GM23338 (cell line): ENCODE measurements around the gene NCS1. TPM values are rescaled to one million over a fixed set of nuclear protein-coding genes. Genes with fewer than 3 reads are reported as not detected.

Experiments used
- ATAC-seq: fragments of 200-7000 bp; cut with Tn5 transposase; 3 replicates; pipeline ENCODE4 v1.9.1; 2020
- DNase-seq: peaks from one replicate; pipeline ENCODE4 v3.0.0-alpha.2; 2015; ENCODE audit warnings: low spot score
- H2AFZ ChIP-seq: fragments of 200-600 bp; sonication (generic); 2 replicates; pipeline ENCODE4 v1.8.0; 2016; ENCODE audit warnings: antibody characterized with exemption, mild to moderate bottlenecking, moderate library complexity
- H3F3A ChIP-seq: fragments of 200-600 bp; sonication (generic); replicated peaks from 2 replicates; pipeline ENCODE4 v1.8.0; 2017; ENCODE audit warnings: antibody characterized with exemption, mixed run types, low read depth
- H3K27ac ChIP-seq: fragments of 200-600 bp; sonication (generic); 2 replicates; pipeline ENCODE4 v1.6.1; 2016; ENCODE audit warnings: low read depth
- H3K27me3 ChIP-seq: fragments of 200-600 bp; sonication (generic); 2 replicates; pipeline ENCODE4 v1.8.0; 2016; ENCODE audit warnings: mild to moderate bottlenecking, mixed run types, moderate library complexity; ENCODE audit not compliant: insufficient read depth
- H3K36me3 ChIP-seq: fragments of 200-600 bp; sonication (generic); 2 replicates; pipeline ENCODE4 v1.8.0; 2016; ENCODE audit warnings: mild to moderate bottlenecking; ENCODE audit not compliant: insufficient read depth
- H3K4me1 ChIP-seq: fragments of 200-600 bp; sonication (generic); 2 replicates; pipeline ENCODE4 v1.8.0; 2016; ENCODE audit warnings: mild to moderate bottlenecking, moderate library complexity; ENCODE audit not compliant: insufficient read depth
- H3K4me2 ChIP-seq: fragments of 200-600 bp; sonication (generic); 2 replicates; pipeline ENCODE4 v1.7.1; 2017; ENCODE audit warnings: mixed run types
- H3K4me3 ChIP-seq: fragments of 200-600 bp; sonication (generic); 2 replicates; pipeline ENCODE4 v1.6.1; 2016; ENCODE audit warnings: mixed run types
- H3K79me2 ChIP-seq: fragments of 200-600 bp; sonication (generic); replicated peaks from 2 replicates; pipeline ENCODE4 v1.8.0; 2017; ENCODE audit warnings: mild to moderate bottlenecking; ENCODE audit not compliant: insufficient read depth
- H3K9me2 ChIP-seq: fragments of 200-600 bp; sonication (generic); 2 replicates; pipeline ENCODE4 v1.8.0; 2017; ENCODE audit not compliant: insufficient read depth
- H4K20me1 ChIP-seq: fragments of 200-600 bp; sonication (generic); replicated peaks from 2 replicates; pipeline ENCODE4 v1.8.0; 2017; ENCODE audit warnings: mild to moderate bottlenecking; ENCODE audit not compliant: insufficient read depth
- H3K27ac Mint-ChIP-seq: 2 replicates; pipeline ENCODE4 v1.8.0; 2020; ENCODE audit warnings: inconsistent platforms, mild to moderate bottlenecking, moderate library complexity, mixed read lengths
- H3K27me3 Mint-ChIP-seq: 3 replicates; pipeline ENCODE4 v1.8.0; 2022; ENCODE audit warnings: low read depth, mild to moderate bottlenecking, moderate library complexity, mixed read lengths, inconsistent platforms; ENCODE audit not compliant: insufficient read depth, poor library complexity
- H3K36me3 Mint-ChIP-seq: 3 replicates; pipeline ENCODE4 v1.8.0; 2021; ENCODE audit warnings: low read depth, mild to moderate bottlenecking, inconsistent platforms, moderate library complexity, mixed read lengths
- H3K4me1 Mint-ChIP-seq: 3 replicates; pipeline ENCODE4 v1.8.0; 2020; ENCODE audit warnings: mild to moderate bottlenecking, inconsistent platforms, mixed read lengths
- H3K4me3 Mint-ChIP-seq: 3 replicates; pipeline ENCODE4 v1.8.0; 2021; ENCODE audit warnings: moderate library complexity, mild to moderate bottlenecking, inconsistent platforms, mixed read lengths
- H3K9me3 Mint-ChIP-seq: 3 replicates; pipeline ENCODE4 v1.8.0; 2020; ENCODE audit warnings: moderate library complexity, mild to moderate bottlenecking, inconsistent platforms, mixed read lengths
- CREB1 ChIP-seq: fragments of 250-450 bp; sonication (Bioruptor Pico); IDR thresholded peaks from 2 replicates; pipeline ENCODE4 v1.5.0; 2020; ENCODE audit warnings: low read depth, mild to moderate bottlenecking, moderate library complexity
- CTCF ChIP-seq, 2 experiments: fragments of 200-600 bp in 1 of 2; sonication (generic) in 1 of 2; conservative IDR thresholded peaks; 2 replicates each; pipeline versions ENCODE4 v1.5.1 to v1.6.1; 2016 to 2017; ENCODE audit warnings: antibody characterized with exemption in 2 of 2, low read depth in 2 of 2, mild to moderate bottlenecking in 2 of 2, moderate library complexity in 1 of 2
- EZH2 ChIP-seq: fragments of 200-600 bp; sonication (generic); IDR thresholded peaks from one replicate; pipeline ENCODE4 v1.8.0; 2017; ENCODE audit warnings: antibody characterized with exemption, mild to moderate bottlenecking, low read depth; ENCODE audit not compliant: unreplicated experiment
- JUNB ChIP-seq: IDR thresholded peaks from one replicate; pipeline ENCODE4 v1.6.1; 2016; ENCODE audit warnings: antibody characterized with exemption; ENCODE audit not compliant: unreplicated experiment
- NANOG ChIP-seq: IDR thresholded peaks from 2 replicates; pipeline ENCODE4 v1.6.1; 2016; ENCODE audit warnings: antibody characterized with exemption, borderline replicate concordance
- POLR2AphosphoS5 ChIP-seq: IDR thresholded peaks from 2 replicates; pipeline ENCODE4 v1.6.1; 2016; ENCODE audit warnings: antibody characterized with exemption, low read depth
- REST ChIP-seq: IDR thresholded peaks from one replicate; pipeline ENCODE4 v1.6.1; 2018; ENCODE audit warnings: antibody characterized with exemption; ENCODE audit not compliant: unreplicated experiment
- ZNF114 ChIP-seq: fragments of 250-450 bp; sonication (Bioruptor Pico); IDR thresholded peaks from 2 replicates; pipeline ENCODE4 v1.5.0; 2020; ENCODE audit warnings: mild to moderate bottlenecking, moderate library complexity
- ZNF331 ChIP-seq: fragments of 250-450 bp; sonication (Bioruptor Pico); IDR thresholded peaks from 2 replicates; pipeline ENCODE4 v1.5.0; 2020; ENCODE audit warnings: low read depth, mild to moderate bottlenecking, moderate library complexity
- polyA plus RNA-seq: library from polyadenylated mRNA; unstranded; fragments of >200 nt; fragmentation: Nextera tagmentation; extraction: Ambion mirVana; gene quantifications from 2 replicates; pipeline ENCODE4 v1.2.1, GENCODE V29; 2016
- total RNA-seq: library from RNA; depleted of rRNA; stranded (reverse); fragments of >200 nt; shearing (Covaris generic); gene quantifications from 2 replicates; pipeline ENCODE4 v1.2.3, GENCODE V29; 2014
- TF ChIP-seq, protein P1 (sequence below): IDR thresholded peaks from 2 replicates; pipeline ENCODE4 v1.6.1; 2016; ENCODE audit warnings: antibody characterized with exemption

Gene NCS1
- total and polyA plus RNA-seq, 2 experiments from 2014 or later: 8.2 to 34.3 TPM

DNA sequence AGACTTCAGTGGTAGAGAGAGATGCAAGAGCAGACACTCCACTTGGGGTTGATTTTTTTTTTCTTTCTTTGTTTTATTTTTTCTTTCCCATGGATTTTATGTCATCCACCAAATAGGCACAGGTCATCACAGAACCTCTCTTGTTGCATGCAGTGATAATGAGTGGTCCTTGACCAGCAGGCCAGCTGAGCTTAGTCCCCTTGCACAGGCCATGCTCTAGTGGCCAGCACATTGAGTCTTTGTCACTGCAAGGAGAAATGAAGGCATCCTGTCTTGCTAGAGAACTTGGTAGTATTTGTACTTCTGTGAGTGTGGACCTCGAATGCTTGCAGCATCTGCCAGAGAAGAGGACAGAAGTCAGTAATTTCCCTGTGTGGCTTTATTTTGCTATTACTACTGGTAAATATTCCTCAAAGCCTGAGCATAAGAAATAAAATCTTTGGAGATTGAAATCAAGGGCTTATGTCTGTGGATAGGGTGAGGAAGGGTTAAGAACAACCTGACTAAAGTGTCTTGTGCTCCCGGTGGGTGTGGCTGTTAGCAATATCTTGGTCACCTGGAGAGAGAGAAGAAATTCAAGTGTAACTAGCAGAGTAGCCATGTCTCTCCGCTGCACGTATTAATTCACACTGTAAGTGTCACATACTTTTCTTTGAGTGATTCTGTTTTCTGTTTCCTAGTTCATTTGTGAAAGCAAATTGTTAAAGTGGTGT is 45.3 kb upstream of the NCS1 start (continued):
- TF ChIP-seq REST (no peak), ZNF331 (CRISPR knock-in tag) (no peak), JUNB (no peak), ZNF114 (CRISPR knock-in tag) (no peak), NANOG (no peak), CTCF (conservative IDR thresholded peaks at IDR 0.05; ENCODE audit: low read depth in 2 of 2) (no peak), CREB1 (CRISPR knock-in tag) (no peak), EZH2 (no peak)
- TF ChIP-seq, protein P1, sequence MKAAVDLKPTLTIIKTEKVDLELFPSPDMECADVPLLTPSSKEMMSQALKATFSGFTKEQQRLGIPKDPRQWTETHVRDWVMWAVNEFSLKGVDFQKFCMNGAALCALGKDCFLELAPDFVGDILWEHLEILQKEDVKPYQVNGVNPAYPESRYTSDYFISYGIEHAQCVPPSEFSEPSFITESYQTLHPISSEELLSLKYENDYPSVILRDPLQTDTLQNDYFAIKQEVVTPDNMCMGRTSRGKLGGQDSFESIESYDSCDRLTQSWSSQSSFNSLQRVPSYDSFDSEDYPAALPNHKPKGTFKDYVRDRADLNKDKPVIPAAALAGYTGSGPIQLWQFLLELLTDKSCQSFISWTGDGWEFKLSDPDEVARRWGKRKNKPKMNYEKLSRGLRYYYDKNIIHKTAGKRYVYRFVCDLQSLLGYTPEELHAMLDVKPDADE: no peak

DNA sequence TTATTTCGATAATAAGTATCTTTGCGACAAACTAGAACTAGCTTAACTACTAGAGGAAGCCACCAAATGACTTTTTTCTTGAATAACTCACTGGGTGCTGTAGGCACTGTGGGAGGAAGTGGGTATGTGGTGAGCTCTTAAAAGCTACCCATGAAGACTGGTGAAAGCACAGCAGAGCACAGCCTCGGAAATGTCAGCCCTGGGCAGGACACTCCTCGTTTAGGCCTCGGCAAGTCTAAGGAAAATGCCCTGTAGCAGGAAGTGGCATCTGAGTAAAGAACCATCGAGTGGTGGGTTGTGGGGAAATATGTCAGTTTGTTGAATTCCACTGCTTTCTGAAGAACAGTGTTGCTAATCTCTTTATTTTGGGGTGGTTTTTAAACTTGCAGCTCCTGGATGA is 44.0 kb upstream of the NCS1 start:
- H2AFZ ChIP-seq: no peak overlapping the region
- peaks cover 17% of the 10 kb centered on the region for H3K36me3 Mint-ChIP-seq
- peaks cover 14% of the 10 kb centered on the region for H3K4me1 Mint-ChIP-seq
- H3K27ac ChIP-seq: peak overlapping the region; percentile 26; the same call in 1 of the 2 replicates
- H3K27me3 ChIP-seq: no peaks in the 10 kb centered on the region
- H3K9me2 ChIP-seq: no peaks in the 10 kb centered on the region
- no peak overlapping the region; the same call in 1 of the 2 replicates for H3K27ac Mint-ChIP-seq
- DNase-seq (no peak), ATAC-seq (no peak)
- H3F3A ChIP-seq: 0 out of 2 replicates have a peak, but pooled peaks cover 5% of the 10 kb centered on the region
- H4K20me1 ChIP-seq: no peaks in the 10 kb centered on the region
- no peak overlapping the region for H3K4me3 ChIP-seq
- H3K4me1 ChIP-seq: no peaks in the 10 kb centered on the region
- H3K27me3 Mint-ChIP-seq: peaks cover 8% of the 10 kb centered on the region
- no peak overlapping the region for H3K4me2 ChIP-seq
- H3K9me3 Mint-ChIP-seq: no peaks in the 10 kb centered on the region
- no peak overlapping the region for H3K4me3 Mint-ChIP-seq
- no peaks in the 10 kb centered on the region for H3K79me2 ChIP-seq
- H3K36me3 ChIP-seq: peaks cover 10% of the 10 kb centered on the region; the same call in 1 of the 2 replicates
- TF ChIP-seq POLR2AphosphoS5: no peak
- TF ChIP-seq CTCF (conservative IDR thresholded peaks at IDR 0.05; ENCODE audit: low read depth in 2 of 2): no peak
- no peak for TF ChIP-seq CREB1 (CRISPR knock-in tag)
- no peak for TF ChIP-seq NANOG
